ENCODE measurements around the gene IL7R.

Gene IL7R

GRCh38 chr5:35922468-35922867 lies 65.8 kb downstream of the IL7R start:
- H3K4me3 ChIP-seq (ENCODE audit: severe bottlenecking) = no peak overlapping the region
- no peaks in the 10 kb centered on the region for H3K27me3 ChIP-seq (ENCODE audit: insufficient read depth, poor library complexity, severe bottlenecking)
- ATAC-seq (ENCODE audit: low read depth) (no peak), DNase-seq (ENCODE audit: low spot score) (no peak)
- H3K27ac ChIP-seq (ENCODE audit: poor library complexity, severe bottlenecking) = peak overlapping the region; percentile 80
- H3K9me3 ChIP-seq (ENCODE audit: severe bottlenecking) = no peaks in the 10 kb centered on the region
- H3K4me1 ChIP-seq (ENCODE audit: insufficient read depth, poor library complexity, severe bottlenecking) = peaks cover 24% of the 10 kb centered on the region
- TF ChIP-seq, protein P1, sequence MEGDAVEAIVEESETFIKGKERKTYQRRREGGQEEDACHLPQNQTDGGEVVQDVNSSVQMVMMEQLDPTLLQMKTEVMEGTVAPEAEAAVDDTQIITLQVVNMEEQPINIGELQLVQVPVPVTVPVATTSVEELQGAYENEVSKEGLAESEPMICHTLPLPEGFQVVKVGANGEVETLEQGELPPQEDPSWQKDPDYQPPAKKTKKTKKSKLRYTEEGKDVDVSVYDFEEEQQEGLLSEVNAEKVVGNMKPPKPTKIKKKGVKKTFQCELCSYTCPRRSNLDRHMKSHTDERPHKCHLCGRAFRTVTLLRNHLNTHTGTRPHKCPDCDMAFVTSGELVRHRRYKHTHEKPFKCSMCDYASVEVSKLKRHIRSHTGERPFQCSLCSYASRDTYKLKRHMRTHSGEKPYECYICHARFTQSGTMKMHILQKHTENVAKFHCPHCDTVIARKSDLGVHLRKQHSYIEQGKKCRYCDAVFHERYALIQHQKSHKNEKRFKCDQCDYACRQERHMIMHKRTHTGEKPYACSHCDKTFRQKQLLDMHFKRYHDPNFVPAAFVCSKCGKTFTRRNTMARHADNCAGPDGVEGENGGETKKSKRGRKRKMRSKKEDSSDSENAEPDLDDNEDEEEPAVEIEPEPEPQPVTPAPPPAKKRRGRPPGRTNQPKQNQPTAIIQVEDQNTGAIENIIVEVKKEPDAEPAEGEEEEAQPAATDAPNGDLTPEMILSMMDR (IDR thresholded peaks at IDR 0.05; ENCODE audit: poor library complexity, severe bottlenecking) = no peak
- H3K36me3 ChIP-seq (ENCODE audit: low read depth) = no peaks in the 10 kb centered on the region

- H3K36me3 ChIP-seq (ENCODE audit: low read depth) = no peaks in the 10 kb centered on the region
- DNase-seq (ENCODE audit: low spot score) (no peak), ATAC-seq (ENCODE audit: low read depth) (peak; percentile 43)
- H3K4me1 ChIP-seq (ENCODE audit: insufficient read depth, poor library complexity, severe bottlenecking) = peaks cover 15% of the 10 kb centered on the region
- H3K27ac ChIP-seq (ENCODE audit: poor library complexity, severe bottlenecking) = peak overlapping the region; percentile 80
- no peaks in the 10 kb centered on the region for H3K27me3 ChIP-seq (ENCODE audit: insufficient read depth, poor library complexity, severe bottlenecking)
- no peak overlapping the region for H3K4me3 ChIP-seq (ENCODE audit: severe bottlenecking)
- TF ChIP-seq, protein P1 (IDR thresholded peaks at IDR 0.05; ENCODE audit: poor library complexity, severe bottlenecking) = no peak
- no peaks in the 10 kb centered on the region for H3K9me3 ChIP-seq (ENCODE audit: severe bottlenecking)
These were observed 67.6 kb downstream of the IL7R start for GRCh38 chr5:35924122-35924949.

DNA sequence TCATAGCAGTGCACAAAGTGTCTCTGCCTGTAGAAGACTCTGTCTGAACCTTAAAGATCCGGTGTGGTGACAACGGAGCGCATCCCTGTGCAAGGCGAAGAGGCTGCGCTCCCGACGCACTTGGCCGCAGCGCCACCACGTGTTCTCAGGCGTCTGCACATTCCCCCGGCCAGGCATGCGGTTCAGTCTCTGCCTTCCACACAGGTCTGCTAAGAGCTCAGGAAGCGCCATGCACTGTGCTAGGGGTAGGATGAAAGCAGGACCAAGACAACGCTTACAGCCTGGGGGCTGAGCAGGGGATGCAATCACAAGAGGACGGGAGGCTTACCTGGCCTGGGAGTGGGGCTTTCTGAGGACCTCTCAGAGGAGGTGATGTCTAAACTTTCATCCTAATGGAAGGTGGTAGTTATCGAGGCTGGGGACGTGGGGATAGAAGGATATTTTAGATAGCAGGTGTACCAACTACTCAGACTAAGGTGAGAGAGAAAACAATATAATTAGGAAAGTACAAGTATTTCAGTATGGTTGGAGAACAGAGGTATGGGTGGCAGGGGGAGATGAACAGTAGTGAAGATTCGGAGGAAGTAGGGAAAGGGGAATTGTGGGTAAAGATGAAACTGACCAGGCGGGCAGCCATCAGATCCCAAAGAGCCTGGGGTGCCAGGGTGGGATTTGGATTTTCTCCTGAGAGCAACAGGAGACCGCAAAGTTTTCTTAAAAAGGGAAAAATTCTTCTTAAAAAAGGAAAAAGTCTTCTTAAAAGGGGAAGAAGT lies 68.4 kb downstream of the IL7R start:
- Histone ChIP-seq H3K27ac (ENCODE audit: poor library complexity, severe bottlenecking) (peak overlapping the region; percentile 80), H3K27me3 (ENCODE audit: insufficient read depth, poor library complexity, severe bottlenecking) (no peaks in the 10 kb centered on the region), H3K9me3 (ENCODE audit: severe bottlenecking) (no peaks in the 10 kb centered on the region), H3K4me1 (ENCODE audit: insufficient read depth, poor library complexity, severe bottlenecking) (peaks cover 10% of the 10 kb centered on the region), H3K4me3 (ENCODE audit: severe bottlenecking) (no peak overlapping the region), H3K36me3 (ENCODE audit: low read depth) (no peaks in the 10 kb centered on the region)
- ATAC-seq (ENCODE audit: low read depth) = peak; percentile 78
- DNase-seq (ENCODE audit: low spot score) = peak; percentile 86
- TF ChIP-seq, protein P1 (IDR thresholded peaks at IDR 0.05; ENCODE audit: poor library complexity, severe bottlenecking) = peak; percentile 98

GRCh38 chr5:35926389-35927051 lies 69.8 kb downstream of the IL7R start:
- H3K36me3 ChIP-seq (ENCODE audit: low read depth) = no peaks in the 10 kb centered on the region
- no peaks in the 10 kb centered on the region for H3K9me3 ChIP-seq (ENCODE audit: severe bottlenecking)
- peaks cover 10% of the 10 kb centered on the region for H3K4me1 ChIP-seq (ENCODE audit: insufficient read depth, poor library complexity, severe bottlenecking)
- no peaks in the 10 kb centered on the region for H3K27me3 ChIP-seq (ENCODE audit: insufficient read depth, poor library complexity, severe bottlenecking)
- TF ChIP-seq, protein P1 (IDR thresholded peaks at IDR 0.05; ENCODE audit: poor library complexity, severe bottlenecking) = peak; percentile 93
- DNase-seq (ENCODE audit: low spot score) = no peak
- no peak overlapping the region for H3K27ac ChIP-seq (ENCODE audit: poor library complexity, severe bottlenecking)
- peak; percentile 58 for ATAC-seq (ENCODE audit: low read depth)
- H3K4me3 ChIP-seq (ENCODE audit: severe bottlenecking) = no peak overlapping the region

All from RWPE2 (cell line).